ENCODE measurements around the gene SYP. TPM values are rescaled to one million over a fixed set of nuclear protein-coding genes. Genes with fewer than 3 reads are reported as not detected.

The SYP gene
- total and polyA plus RNA-seq, 2 donors (not counting 3 experiments of a cell fraction or from before 2014, with no cell fraction given) = 0.21 to 0.77 TPM

DNA sequence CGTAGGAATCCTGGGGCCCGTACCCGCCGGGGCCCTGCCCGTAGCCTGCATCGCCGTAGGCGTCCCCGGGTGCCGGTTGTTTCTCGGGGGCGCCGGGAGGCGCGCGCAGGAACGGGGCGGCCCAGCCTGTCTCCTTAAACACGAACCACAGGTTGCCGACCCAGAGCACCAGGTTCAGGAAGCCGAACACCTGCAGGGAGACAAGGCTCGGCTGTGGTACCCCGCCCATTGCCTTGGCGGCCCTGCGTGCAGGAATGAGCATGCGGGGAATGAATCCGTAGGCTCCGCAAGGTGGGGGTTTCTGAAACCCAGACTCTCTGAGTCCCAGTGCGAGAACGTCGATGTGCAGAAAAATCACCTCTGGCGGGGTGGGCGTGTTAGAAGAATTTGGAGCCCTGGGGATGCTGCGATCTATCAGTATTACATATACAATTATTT, 8.4 kb downstream of the SYP start:
- Histone ChIP-seq H3K4me1 (ENCODE audit: control insufficient read depth, extremely low read depth, insufficient read depth, low read length) (no peaks in the 10 kb centered on the region), H3K36me3 (ENCODE audit: control insufficient read depth in 2 of 2, extremely low read depth in 1 of 2, insufficient read depth in 2 of 2, low read length in 2 of 2) (no peaks in the 10 kb centered on the region), H3K27ac (ENCODE audit: insufficient read depth, low read depth, low read length) (no peak overlapping the region), H3K9ac (replicated peaks; ENCODE audit: extremely low read depth, insufficient read depth, low read length) (peak overlapping the region; percentile 70), H3K4me2 (ENCODE audit: insufficient read depth, low read length) (peak overlapping the region; percentile 89), H2AFZ (ENCODE audit: low read depth, low read length) (peak overlapping the region; percentile 73), H3K9me3 (replicated peaks; ENCODE audit: control insufficient read depth, insufficient read depth, low read length) (no peaks in the 10 kb centered on the region), H3K4me3 (replicated peaks in 1 of 3; ENCODE audit: insufficient read depth in 1 of 3, low read depth in 1 of 3, low read length in 3 of 3) (peak overlapping the region; percentile 55 to 84 (median 83)), H3K79me2 (ENCODE audit: control insufficient read depth, insufficient read depth, low read length) (no peaks in the 10 kb centered on the region), H3K27me3 (ENCODE audit: control insufficient read depth in 2 of 2, insufficient read depth in 2 of 2, low read length in 2 of 2) (no peaks in the 10 kb centered on the region), H4K20me1 (replicated peaks; ENCODE audit: control insufficient read depth, extremely low read depth, insufficient read depth, low read length) (no peaks in the 10 kb centered on the region), H3K9me1 (replicated peaks; ENCODE audit: control insufficient read depth, extremely low read depth, insufficient read depth, low read length) (no peaks in the 10 kb centered on the region)
- dilution Hi-C loops (cut with MboI; ENCODE audit: extremely low pct_ligation_motif_present, low sequenced_read_pairs) = no loop called here
- ChIA-PET CTCF (interaction anchor here (1.0 kb wide), 2 partner anchors 36 to 49 kb away, joined by 7 to 10 read pairs; no protein-coding TSS in a partner anchor), POLR2A (interaction anchor here (1.0 to 1.3 kb wide), 2 partner anchors 25 to 77 kb away, joined by 6 to 7 read pairs; no protein-coding TSS in a partner anchor)
- BruUV-seq (replicated peaks) = TSS peak; percentile 78
- intact Hi-C loops (cut with micrococcal nuclease) = loop anchor here (1.0 kb wide), 4 partner anchors 9 to 563 kb away; partner anchors contain the start of genes PPP1R3F and SYP
- no peak for DNase-seq (ENCODE audit: low read depth, low spot score)
- TF ChIP-seq POLR2AphosphoS5 (IDR thresholded peaks at IDR 0.05; ENCODE audit: insufficient read depth, low read depth, low read length) (no peak), MYC (IDR thresholded peaks at IDR 0.05; ENCODE audit: low read depth, low read length) (no peak), EZH2 (IDR thresholded peaks at IDR 0.05; ENCODE audit: borderline replicate concordance, low read depth, low read length, severe bottlenecking) (no peak), JUN (IDR thresholded peaks at IDR 0.05; ENCODE audit: borderline replicate concordance, insufficient read depth, insufficient read length, low read depth) (no peak)
- TF ChIP-seq, protein P1, sequence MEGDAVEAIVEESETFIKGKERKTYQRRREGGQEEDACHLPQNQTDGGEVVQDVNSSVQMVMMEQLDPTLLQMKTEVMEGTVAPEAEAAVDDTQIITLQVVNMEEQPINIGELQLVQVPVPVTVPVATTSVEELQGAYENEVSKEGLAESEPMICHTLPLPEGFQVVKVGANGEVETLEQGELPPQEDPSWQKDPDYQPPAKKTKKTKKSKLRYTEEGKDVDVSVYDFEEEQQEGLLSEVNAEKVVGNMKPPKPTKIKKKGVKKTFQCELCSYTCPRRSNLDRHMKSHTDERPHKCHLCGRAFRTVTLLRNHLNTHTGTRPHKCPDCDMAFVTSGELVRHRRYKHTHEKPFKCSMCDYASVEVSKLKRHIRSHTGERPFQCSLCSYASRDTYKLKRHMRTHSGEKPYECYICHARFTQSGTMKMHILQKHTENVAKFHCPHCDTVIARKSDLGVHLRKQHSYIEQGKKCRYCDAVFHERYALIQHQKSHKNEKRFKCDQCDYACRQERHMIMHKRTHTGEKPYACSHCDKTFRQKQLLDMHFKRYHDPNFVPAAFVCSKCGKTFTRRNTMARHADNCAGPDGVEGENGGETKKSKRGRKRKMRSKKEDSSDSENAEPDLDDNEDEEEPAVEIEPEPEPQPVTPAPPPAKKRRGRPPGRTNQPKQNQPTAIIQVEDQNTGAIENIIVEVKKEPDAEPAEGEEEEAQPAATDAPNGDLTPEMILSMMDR (IDR thresholded peaks at IDR 0.05; ENCODE audit: extremely low read depth in 1 of 2, insufficient read depth in 1 of 2, low read depth in 1 of 2, low read length in 2 of 2) = no peak
- TF ChIP-seq, protein P2, sequence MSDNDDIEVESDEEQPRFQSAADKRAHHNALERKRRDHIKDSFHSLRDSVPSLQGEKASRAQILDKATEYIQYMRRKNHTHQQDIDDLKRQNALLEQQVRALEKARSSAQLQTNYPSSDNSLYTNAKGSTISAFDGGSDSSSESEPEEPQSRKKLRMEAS (IDR thresholded peaks at IDR 0.05; ENCODE audit: insufficient read depth, insufficient read length) = no peak
- no peak for FAIRE-seq
